Lower lobe of right lung (tissue), 2 donors: ENCODE measurements around the gene KIAA1217. TPM values are rescaled to one million over a fixed set of nuclear protein-coding genes. Genes with fewer than 3 reads are reported as not detected.

Source experiments
- ATAC-seq, 2 donors: fragments of 200-7000 bp; cut with Tn5 transposase; one replicate each; pipeline ENCODE4 v1.9.1; 2020 to 2022; ENCODE audit warnings: mild to moderate bottlenecking in 2 of 2, moderate library complexity in 2 of 2
- DNase-seq: peaks from one replicate; pipeline ENCODE4 v3.0.0-alpha.2; 2020
- H3K27ac ChIP-seq: fragments of 200-600 bp; one replicate; pipeline ENCODE4 v1.8.0; 2022
- H3K27me3 ChIP-seq: fragments of 200-600 bp; one replicate; pipeline ENCODE4 v1.8.0; 2022; ENCODE audit warnings: low read depth
- H3K36me3 ChIP-seq: fragments of 200-600 bp; one replicate; pipeline ENCODE4 v1.8.0; 2022; ENCODE audit warnings: mild to moderate bottlenecking
- H3K4me1 ChIP-seq: fragments of 200-600 bp; one replicate; pipeline ENCODE4 v1.8.0; 2022
- H3K4me3 ChIP-seq: fragments of 200-600 bp; one replicate; pipeline ENCODE4 v1.8.0; 2022; ENCODE audit warnings: mild to moderate bottlenecking
- H3K9me3 ChIP-seq: fragments of 200-600 bp; one replicate; pipeline ENCODE4 v1.8.0; 2022
- CTCF ChIP-seq: fragments of 200-600 bp; IDR thresholded peaks from one replicate; pipeline ENCODE4 v1.8.0; 2022; ENCODE audit warnings: antibody characterized with exemption, mild to moderate bottlenecking
- intact Hi-C: fragments of 100-400 bp; cut with DNase I; formaldehyde crosslinking; loops from one replicate; pipeline ENCODE4 v1.11.0; 2022
- total RNA-seq: library from RNA; stranded (reverse); fragmentation: NEBNext Ultra II Directional; extraction: Animal tissue kit (Norgen Biotek cat#: 25700); gene quantifications from one replicate; pipeline ENCODE4 v1.2.1, GENCODE V29; 2021
- donor health status: DM: no; HTN: yes; CAD: no; lungs with severe emphysema.

The KIAA1217 gene
- total RNA-seq, 1 donor from 2014 or later, result 37.2 TPM

GRCh38 chr10:24289235-24289634 lies 80.3 kb downstream of the KIAA1217 start:
- DNase-seq (no peak), ATAC-seq (no peak)
- H3K27me3 ChIP-seq, result no peaks in the 10 kb centered on the region
- H3K9me3 ChIP-seq, result no peaks in the 10 kb centered on the region
- intact Hi-C loops, result no loop called here
- no peak overlapping the region for H3K27ac ChIP-seq
- H3K36me3 ChIP-seq, result no peaks in the 10 kb centered on the region
- H3K4me3 ChIP-seq, result no peak overlapping the region
- peaks cover 4% of the 10 kb centered on the region for H3K4me1 ChIP-seq
- no peak for TF ChIP-seq CTCF

GRCh38 chr10:24292304-24293293 lies 83.7 kb downstream of the KIAA1217 start:
- ATAC-seq (no peak), DNase-seq (no peak)
- no peak overlapping the region for H3K4me3 ChIP-seq
- no peaks in the 10 kb centered on the region for H3K27me3 ChIP-seq
- no peak for TF ChIP-seq CTCF
- H3K27ac ChIP-seq, result no peak overlapping the region
- H3K4me1 ChIP-seq, result peaks cover 3% of the 10 kb centered on the region
- intact Hi-C loops, result no loop called here
- no peaks in the 10 kb centered on the region for H3K9me3 ChIP-seq
- no peaks in the 10 kb centered on the region for H3K36me3 ChIP-seq

- ATAC-seq (no peak), DNase-seq (no peak)
- Histone ChIP-seq H3K27ac (no peak overlapping the region), H3K9me3 (no peaks in the 10 kb centered on the region), H3K4me3 (no peak overlapping the region), H3K27me3 (no peaks in the 10 kb centered on the region), H3K4me1 (no peaks in the 10 kb centered on the region), H3K36me3 (no peaks in the 10 kb centered on the region)
- intact Hi-C loops, result no loop called here
- no peak for TF ChIP-seq CTCF
These were observed 90.8 kb downstream of the KIAA1217 start for GRCh38 chr10:24299578-24300260.

- H3K9me3 ChIP-seq, result no peaks in the 10 kb centered on the region
- ATAC-seq (no peak), DNase-seq (no peak)
- no peaks in the 10 kb centered on the region for H3K27me3 ChIP-seq
- no peak overlapping the region for H3K4me3 ChIP-seq
- intact Hi-C loops, result no loop called here
- H3K4me1 ChIP-seq, result no peaks in the 10 kb centered on the region
- H3K36me3 ChIP-seq, result no peaks in the 10 kb centered on the region
- H3K27ac ChIP-seq, result no peak overlapping the region
- TF ChIP-seq CTCF, result no peak
These were observed 94.8 kb downstream of the KIAA1217 start for GRCh38 chr10:24303522-24304310.
